ENCODE measurements around the gene ANKFN1. TPM values are rescaled to one million over a fixed set of nuclear protein-coding genes. Genes with fewer than 3 reads are reported as not detected.

ANKFN1 gene
- total RNA-seq, 1 donor from 2014 or later = not detected

DNA sequence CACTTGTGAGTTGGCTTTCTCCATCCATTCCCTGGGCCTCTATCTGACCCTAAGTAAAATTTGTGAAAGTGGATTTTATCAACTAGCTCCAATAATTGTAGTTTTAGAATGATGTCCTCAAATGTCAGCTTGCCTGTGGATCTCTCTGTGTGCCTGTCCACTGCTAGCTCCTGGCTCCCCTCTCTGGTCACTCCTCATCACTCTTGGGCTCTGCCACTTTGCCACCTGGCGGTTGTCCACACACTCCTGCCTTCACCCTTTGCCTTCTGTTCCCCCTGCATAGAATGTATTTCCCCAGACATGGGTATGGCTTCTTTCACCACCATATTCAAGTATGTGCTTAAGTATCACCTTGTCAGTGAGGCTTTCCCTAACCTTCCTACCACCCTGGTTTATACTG is 19.8 kb downstream of the ANKFN1 start:
- DNase-seq (no peak), ATAC-seq (ENCODE audit: poor library complexity) (peak; percentile 51)
- intact Hi-C loops (cut with DNase I) = no loop called here

DNA sequence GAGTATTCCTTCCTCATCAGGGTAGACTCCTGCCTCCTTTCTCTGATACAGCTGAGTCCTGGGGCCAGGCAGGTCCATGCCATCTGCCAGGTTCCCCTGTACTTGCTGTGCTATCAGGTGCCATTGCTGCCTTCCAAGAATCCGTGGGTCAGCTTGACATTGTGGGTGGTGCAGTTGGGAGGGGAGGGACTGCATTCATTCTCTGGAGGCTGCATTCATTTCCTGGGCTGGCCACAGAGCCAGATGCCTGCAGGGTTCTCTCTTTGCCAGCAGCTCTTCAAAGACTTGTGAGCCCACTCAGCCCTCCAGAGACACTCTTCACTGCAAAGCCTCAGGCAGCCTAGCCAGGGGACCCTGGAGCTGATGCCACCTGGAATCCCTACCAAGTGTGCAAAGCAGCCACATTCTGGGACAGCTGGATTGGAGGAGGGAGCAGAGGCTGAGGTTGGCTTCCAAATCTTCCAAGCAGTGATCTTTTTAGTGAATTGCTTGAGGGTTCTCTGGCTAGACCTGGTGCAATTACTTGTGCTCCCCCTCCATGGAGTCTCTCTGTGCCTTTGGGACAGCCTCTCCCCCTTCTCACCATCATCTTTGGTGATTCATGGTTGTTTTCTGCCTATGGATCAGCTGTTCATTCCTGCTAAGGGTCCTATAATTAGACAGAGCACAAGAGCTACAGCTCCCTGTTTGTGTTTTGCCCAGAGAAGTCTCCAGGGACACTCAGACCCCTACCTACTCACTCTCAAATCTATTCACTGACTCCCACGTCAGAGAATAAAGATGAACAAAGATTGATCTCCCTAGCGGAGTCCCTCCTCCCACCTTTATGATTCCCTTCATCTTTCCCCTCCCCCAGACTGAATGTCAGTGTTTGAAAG is 20.9 kb downstream of the ANKFN1 start:
- DNase-seq = no peak
- peak; percentile 68 for ATAC-seq (ENCODE audit: poor library complexity)
- intact Hi-C loops (cut with DNase I) = no loop called here

GRCh38 chr17:56175299-56175955 is 22.2 kb downstream of the ANKFN1 start:
- intact Hi-C loops (cut with DNase I) = no loop called here
- no peak for DNase-seq
- no peak for ATAC-seq (ENCODE audit: poor library complexity)

- ATAC-seq (ENCODE audit: poor library complexity) (no peak), DNase-seq (no peak)
- intact Hi-C loops (cut with DNase I) = no loop called here
These were observed 22.8 kb downstream of the ANKFN1 start for GRCh38 chr17:56176091-56176490.

- ATAC-seq (ENCODE audit: poor library complexity) (no peak), DNase-seq (no peak)
- intact Hi-C loops (cut with DNase I) = no loop called here
These were observed 24.1 kb downstream of the ANKFN1 start for GRCh38 chr17:56177361-56177760.

DNA sequence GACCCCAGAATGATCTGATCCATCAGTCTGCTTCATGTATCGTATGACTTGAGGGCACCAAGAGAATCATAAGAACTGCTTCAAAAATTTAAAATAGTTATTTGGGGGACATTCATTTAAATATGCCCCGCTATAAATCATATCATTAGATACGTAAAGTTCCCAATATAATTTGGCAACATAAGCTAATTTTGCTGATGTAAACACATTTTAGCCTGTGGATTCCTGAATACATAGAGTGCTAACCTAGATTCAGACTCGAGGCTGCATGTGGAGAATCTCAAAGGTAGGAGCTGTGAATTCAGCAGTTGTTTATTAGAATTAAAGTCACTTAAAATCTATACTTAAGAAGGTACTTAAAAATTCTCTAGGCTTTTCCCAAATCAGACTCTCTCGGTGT is 24.9 kb downstream of the ANKFN1 start:
- DNase-seq = no peak
- intact Hi-C loops (cut with DNase I) = no loop called here
- ATAC-seq (ENCODE audit: poor library complexity) = no peak

- intact Hi-C loops (cut with DNase I) = no loop called here
- ATAC-seq (ENCODE audit: poor library complexity) (no peak), DNase-seq (no peak)
These were observed 28.8 kb downstream of the ANKFN1 start for GRCh38 chr17:56182081-56182480.

DNA sequence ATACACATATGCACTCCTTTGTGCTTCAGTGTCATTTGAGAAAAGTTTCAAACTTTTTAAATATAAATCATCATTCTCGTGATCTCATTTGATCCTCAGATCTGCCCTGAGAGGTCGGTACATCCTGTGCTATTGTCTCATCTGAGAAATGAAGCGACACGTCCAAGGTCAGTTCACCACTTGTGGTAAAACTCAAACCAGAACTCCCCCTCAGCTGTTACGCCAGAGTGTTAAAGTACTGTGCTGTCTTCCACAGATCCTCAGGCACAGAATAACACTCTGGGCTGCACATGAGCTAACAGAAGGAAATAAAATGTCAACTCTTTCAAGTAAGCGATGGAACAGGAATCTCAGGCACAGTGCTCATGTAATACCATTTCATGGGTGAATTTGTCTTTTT is 31.4 kb downstream of the ANKFN1 start:
- DNase-seq (no peak), ATAC-seq (ENCODE audit: poor library complexity) (no peak)
- intact Hi-C loops (cut with DNase I) = no loop called here

DNA sequence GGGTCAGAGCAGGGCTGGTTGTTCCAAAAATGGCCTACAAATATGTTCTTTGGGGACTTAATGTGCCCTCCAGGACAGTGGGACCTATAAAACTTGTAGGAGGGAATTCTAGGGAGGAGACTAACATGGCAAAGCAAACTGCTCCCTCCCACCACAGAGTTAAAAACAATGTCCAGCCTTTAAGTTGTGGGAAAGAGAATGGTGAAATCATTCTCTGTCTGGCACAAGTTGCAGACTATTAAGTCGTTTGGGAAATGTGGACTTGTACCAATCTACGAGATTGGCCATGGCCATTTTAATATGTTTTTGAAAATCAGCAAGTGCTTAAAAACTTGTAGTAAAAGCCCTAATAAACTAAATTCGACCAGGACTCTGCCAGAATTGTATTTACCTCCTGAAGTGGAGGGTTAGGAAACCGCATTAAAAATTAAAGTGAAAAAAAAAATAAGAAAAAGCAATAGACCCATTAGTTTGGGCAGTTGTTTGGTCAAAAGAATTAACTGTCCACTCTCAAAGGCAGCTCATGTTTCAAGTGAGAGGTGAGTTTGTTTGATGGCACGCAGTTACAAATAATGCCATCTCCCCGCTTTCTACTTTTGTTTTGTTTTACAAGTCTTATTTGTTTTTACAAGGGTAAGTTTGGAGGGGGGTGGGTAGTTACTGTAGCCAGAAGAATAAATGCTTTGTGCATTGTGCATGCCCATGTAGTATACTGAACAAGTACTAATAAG is 32.4 kb downstream of the ANKFN1 start:
- ATAC-seq (ENCODE audit: poor library complexity) = no peak
- intact Hi-C loops (cut with DNase I) = no loop called here

GRCh38 chr17:56186222-56186786 is 33.0 kb downstream of the ANKFN1 start:
- intact Hi-C loops (cut with DNase I) = no loop called here
- DNase-seq = no peak
- ATAC-seq (ENCODE audit: poor library complexity) = no peak

More for the DNA sequence above, 32.4 kb downstream of the ANKFN1 start:
- no peak for DNase-seq

DNA sequence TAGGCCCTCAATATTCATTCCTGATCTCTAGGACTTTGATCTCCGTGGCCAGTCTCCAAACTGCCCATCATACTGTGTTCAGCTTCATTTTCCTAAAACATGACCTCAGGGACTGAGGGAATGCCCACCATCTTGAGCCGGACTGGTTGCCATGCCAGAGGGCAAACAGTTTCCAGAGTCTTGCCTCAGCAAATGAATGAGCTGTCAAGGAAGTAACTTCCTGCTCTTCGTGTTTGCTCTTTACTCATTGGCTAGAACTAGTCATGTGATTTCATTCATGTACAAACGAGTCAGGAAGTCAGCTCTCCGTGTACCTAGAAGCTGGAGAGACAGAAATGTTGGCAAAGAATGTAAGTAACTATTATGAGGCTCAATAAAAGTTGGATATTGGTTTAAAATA is 50.2 kb downstream of the ANKFN1 start:
- DNase-seq (no peak), ATAC-seq (ENCODE audit: poor library complexity) (no peak)
- intact Hi-C loops (cut with DNase I) = no loop called here

DNA sequence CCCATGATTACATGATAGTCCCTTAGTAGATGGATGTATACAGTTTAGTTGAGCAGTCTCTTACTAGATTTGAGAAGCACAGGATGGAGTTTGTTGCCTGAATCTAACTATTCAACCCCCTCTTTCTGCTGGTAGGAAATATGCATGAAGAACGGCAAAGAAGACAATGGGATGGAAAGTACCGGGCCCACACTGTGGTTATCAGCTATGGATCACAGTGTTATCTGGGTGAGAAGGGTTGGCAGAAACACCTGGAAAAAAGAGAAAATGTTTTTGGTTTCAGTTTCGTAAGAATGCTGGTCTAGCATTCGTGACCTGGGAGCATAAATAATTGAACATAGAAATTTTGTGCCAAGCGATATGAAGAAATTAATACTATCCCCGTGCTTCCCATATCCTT is 53.1 kb downstream of the ANKFN1 start:
- intact Hi-C loops (cut with DNase I) = no loop called here
- DNase-seq (no peak), ATAC-seq (ENCODE audit: poor library complexity) (no peak)

DNA sequence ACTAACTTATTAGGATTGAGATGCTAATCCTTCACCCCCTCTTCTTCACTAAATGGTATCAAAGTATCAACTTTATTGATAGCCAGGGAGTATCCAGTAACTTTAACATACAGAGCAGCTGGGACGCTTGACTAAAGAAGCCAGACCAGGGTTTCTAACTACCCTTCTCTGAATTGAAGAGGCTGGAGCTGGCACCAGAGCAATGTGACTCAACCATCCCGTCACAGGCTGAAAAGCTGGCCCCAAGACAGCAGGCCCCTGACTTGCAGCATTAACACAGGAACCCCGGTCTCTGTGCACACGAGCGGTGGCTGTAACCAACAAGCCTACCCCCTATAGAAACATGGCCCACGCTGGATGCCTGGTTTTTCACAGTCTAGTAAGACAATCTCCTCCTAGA is 59.8 kb downstream of the ANKFN1 start:
- ATAC-seq (ENCODE audit: poor library complexity) (no peak), DNase-seq (no peak)
- intact Hi-C loops (cut with DNase I) = no loop called here

- DNase-seq (no peak), ATAC-seq (ENCODE audit: poor library complexity) (no peak)
- intact Hi-C loops (cut with DNase I) = no loop called here
These were observed 64.6 kb downstream of the ANKFN1 start for GRCh38 chr17:56217921-56218320.

GRCh38 chr17:56222255-56222654 is 69.0 kb downstream of the ANKFN1 start:
- ATAC-seq (ENCODE audit: poor library complexity) = no peak
- intact Hi-C loops (cut with DNase I) = no loop called here
- DNase-seq = no peak

DNA sequence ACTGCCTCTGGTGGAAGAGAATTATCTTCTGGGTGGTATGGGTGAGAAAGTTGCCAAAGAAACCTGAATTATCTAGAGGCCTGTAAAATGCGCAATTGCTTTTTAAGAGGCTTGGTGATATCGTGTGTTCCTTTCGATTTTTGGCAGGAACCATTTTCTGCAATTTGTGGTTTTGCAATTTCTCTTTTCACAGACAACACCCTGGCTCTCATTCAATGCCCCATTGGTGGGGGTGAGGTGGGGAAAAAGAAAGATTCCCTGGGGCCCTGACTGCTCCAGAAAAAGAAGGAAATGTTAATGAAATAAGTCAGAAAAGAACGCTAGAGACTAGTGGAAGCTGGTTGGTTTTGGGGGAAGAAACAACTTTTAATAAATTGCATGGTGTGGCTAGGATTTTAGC is 77.4 kb downstream of the ANKFN1 start:
- intact Hi-C loops (cut with DNase I) = no loop called here
- peak; percentile 39 for DNase-seq
- ATAC-seq (ENCODE audit: poor library complexity) = peak; percentile 70

DNA sequence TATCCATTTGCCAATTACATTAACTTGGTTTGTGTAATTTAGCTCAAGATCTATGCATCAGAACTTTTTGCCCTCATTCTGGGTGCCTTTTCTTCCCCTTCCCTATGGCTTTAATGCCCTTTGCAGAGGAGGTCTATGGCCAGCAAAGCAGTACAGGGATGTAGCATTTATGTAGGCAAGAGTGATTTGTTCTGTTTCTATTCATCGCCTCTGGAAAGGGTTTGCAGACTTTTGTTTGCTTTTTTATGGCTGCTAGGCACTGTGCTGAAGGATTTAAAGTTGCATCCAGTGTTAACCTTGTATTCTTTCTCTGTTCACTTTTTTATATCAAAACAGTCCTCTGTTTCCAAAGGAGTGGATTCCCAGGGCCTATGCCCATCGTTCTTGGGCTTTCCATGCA is 78.0 kb downstream of the ANKFN1 start:
- DNase-seq (no peak), ATAC-seq (ENCODE audit: poor library complexity) (no peak)
- intact Hi-C loops (cut with DNase I) = no loop called here

- no peak for DNase-seq
- ATAC-seq (ENCODE audit: poor library complexity) = no peak
- intact Hi-C loops (cut with DNase I) = no loop called here
These were observed 78.4 kb downstream of the ANKFN1 start for GRCh38 chr17:56231693-56232092.

DNA sequence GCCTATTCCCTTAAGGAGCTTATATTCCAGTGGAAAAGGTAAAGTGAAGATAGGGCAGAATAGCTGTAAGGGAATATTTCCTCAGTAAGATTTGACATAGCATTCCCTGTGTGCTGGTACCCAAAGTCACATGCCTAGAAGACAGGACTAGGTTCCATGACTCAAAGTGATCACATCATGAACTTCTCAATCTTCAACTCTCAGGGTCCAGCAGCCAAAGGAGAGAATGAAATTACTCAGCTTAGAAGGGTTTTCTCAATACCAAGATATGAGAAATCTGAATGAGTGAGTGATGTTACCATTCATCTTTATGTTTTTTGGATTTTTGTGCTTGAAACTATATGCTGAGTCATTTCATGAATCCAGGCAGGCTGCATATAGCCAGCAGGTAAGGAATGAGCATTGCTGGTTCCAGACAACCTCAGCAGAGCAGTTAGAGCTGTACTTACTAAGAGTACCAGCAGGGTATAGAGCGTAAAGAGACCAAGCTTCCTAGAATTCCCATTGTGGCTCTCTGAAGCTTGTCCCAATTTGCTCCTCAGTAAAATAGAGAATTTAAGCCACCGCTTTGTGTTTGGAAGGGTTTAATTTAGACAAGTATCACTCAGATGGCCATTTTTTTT is 91.1 kb downstream of the ANKFN1 start:
- no peak for ATAC-seq (ENCODE audit: poor library complexity)
- DNase-seq = no peak
- intact Hi-C loops (cut with DNase I) = no loop called here
